Endothelial cell of umbilical vein (primary cell): ENCODE measurements around the gene COL13A1. TPM values are rescaled to one million over a fixed set of nuclear protein-coding genes. Genes with fewer than 3 reads are reported as not detected.

Source experiments
- BruUV-seq: library from RNA; stranded (reverse); fragments of 400-500 nt; replicated peaks from 2 replicates; lab custom pipeline; 2021; lab: Mats Ljungman, UMichigan
- CTCF ChIA-PET: fragments of 300-600, 350-600 bp; sonication (Branson Sonifier 250); formaldehyde crosslinking; loops from one replicate; lab custom pipeline; 2021; ENCODE audit warnings: antibody characterized with exemption, inconsistent platforms; lab: Charles Lee
- POLR2A ChIA-PET: fragments of 300-600, 350-600 bp; sonication (Branson Sonifier 250); formaldehyde crosslinking; loops from one replicate; lab custom pipeline; 2021; ENCODE audit warnings: antibody characterized with exemption, inconsistent platforms; lab: Charles Lee
- DNase-seq: peaks from one replicate; pipeline ENCODE4 v3.0.0-alpha.2; 2011; ENCODE audit warnings: low read depth, low spot score
- FAIRE-seq: peaks from 2 replicates; lab custom pipeline; 2011; peaks lifted over from hg19 to GRCh38; lab: Jason Lieb, UNC
- H2AFZ ChIP-seq: 2 replicates; pipeline ENCODE4 v1.6.0; 2012; ENCODE audit warnings: low read depth, low read length, control low read depth, inconsistent platforms
- H3K27ac ChIP-seq: 2 replicates; pipeline ENCODE4 v1.5.1; 2011; ENCODE audit warnings: low read depth, mild to moderate bottlenecking, control low read depth, low read length, moderate library complexity; ENCODE audit not compliant: insufficient read depth
- H3K27me3 ChIP-seq, 2 experiments: 2 replicates each; pipeline versions ENCODE4 v1.6.0 to v1.6.1; 2011; ENCODE audit warnings: low read length in 2 of 2, mixed read lengths in 1 of 2; ENCODE audit not compliant: control insufficient read depth in 2 of 2, insufficient read depth in 2 of 2
- H3K36me3 ChIP-seq, 2 experiments: 2 replicates in 1 of 2; 3 replicates in 1 of 2; pipeline ENCODE4 v1.5.1; 2011; ENCODE audit warnings: low read length in 2 of 2, mild to moderate bottlenecking in 1 of 2, moderate library complexity in 1 of 2; ENCODE audit not compliant: control insufficient read depth in 2 of 2, insufficient read depth in 2 of 2; ENCODE audit errors: extremely low read depth in 1 of 2
- H3K4me1 ChIP-seq: 3 replicates; pipeline ENCODE4 v1.5.1; 2011; ENCODE audit warnings: mild to moderate bottlenecking, low read length; ENCODE audit not compliant: control insufficient read depth, insufficient read depth; ENCODE audit errors: extremely low read depth
- H3K4me2 ChIP-seq: 2 replicates; pipeline ENCODE4 v1.6.1; 2011; ENCODE audit warnings: low read length, control low read depth, mixed read lengths; ENCODE audit not compliant: insufficient read depth
- H3K4me3 ChIP-seq, 3 experiments: fragments of 200-600 bp in 1 of 3; sonication (generic), shearing (Covaris generic) in 1 of 3; replicated peaks in 1 of 3; 2 replicates each; pipeline ENCODE4 v1.5.1; 2011 to 2016; ENCODE audit warnings: control low read depth in 3 of 3, low read length in 3 of 3, mild to moderate bottlenecking in 2 of 3, inconsistent platforms in 1 of 3, low read depth in 1 of 3, moderate library complexity in 1 of 3; ENCODE audit not compliant: insufficient read depth in 1 of 3
- H3K79me2 ChIP-seq: 2 replicates; pipeline ENCODE4 v1.6.0; 2012; ENCODE audit warnings: low read length, inconsistent platforms; ENCODE audit not compliant: control insufficient read depth, insufficient read depth
- H3K9ac ChIP-seq: replicated peaks from 2 replicates; pipeline ENCODE3; 2011; ENCODE audit warnings: low read length, control low read depth; ENCODE audit not compliant: insufficient read depth; ENCODE audit errors: extremely low read depth
- H3K9me1 ChIP-seq: replicated peaks from 3 replicates; pipeline ENCODE4 v1.6.0; 2011; ENCODE audit warnings: mild to moderate bottlenecking, low read length; ENCODE audit not compliant: control insufficient read depth, insufficient read depth; ENCODE audit errors: extremely low read depth
- H3K9me3 ChIP-seq: replicated peaks from 2 replicates; pipeline ENCODE4 v1.5.1; 2012; ENCODE audit warnings: low read length, inconsistent platforms; ENCODE audit not compliant: control insufficient read depth, insufficient read depth
- H4K20me1 ChIP-seq: replicated peaks from 2 replicates; pipeline ENCODE3; 2011; ENCODE audit warnings: mild to moderate bottlenecking, low read length; ENCODE audit not compliant: control insufficient read depth, insufficient read depth; ENCODE audit errors: extremely low read depth
- EZH2 ChIP-seq: IDR thresholded peaks from 2 replicates; pipeline ENCODE4 v1.6.1; 2012; ENCODE audit warnings: borderline replicate concordance, low read depth, mild to moderate bottlenecking, moderate library complexity, low read length, inconsistent platforms; ENCODE audit not compliant: severe bottlenecking
- GATA2 ChIP-seq: IDR thresholded peaks from 2 replicates; pipeline ENCODE4 v1.7.0; 2011; ENCODE audit warnings: low read depth, mild to moderate bottlenecking, moderate library complexity, mixed read lengths, low read length; ENCODE audit not compliant: insufficient read length, insufficient read depth
- MYC ChIP-seq: IDR thresholded peaks from one replicate; pipeline ENCODE4 v1.6.1; 2011; ENCODE audit warnings: mild to moderate bottlenecking, low read depth, low read length
- dilution Hi-C: fragments of 300-500 bp; cut with MboI; formaldehyde crosslinking; loops from one replicate; pipeline ENCODE4 v1.15.0; 2019; ENCODE audit warnings: low sequenced_read_pairs; ENCODE audit not compliant: extremely low pct_ligation_motif_present
- intact Hi-C: fragments of 100-400 bp; cut with micrococcal nuclease; formaldehyde crosslinking; loops from one replicate; pipeline ENCODE4 v1.10.0; 2022
- polyA plus RNA-seq, 4 experiments: library from polyadenylated mRNA; depleted of rRNA in 3 of 4; stranded (reverse) in 3 of 4; unstranded in 1 of 4; fragments of >200 nt; gene quantifications; 2 replicates each; pipeline versions ENCODE4 v1.2.1 to v1.2.3, GENCODE V29; 2011 to 2012; ENCODE audit warnings: missing spikeins in 1 of 4
- total RNA-seq: library from RNA; stranded (reverse); gene quantifications from 2 replicates; pipeline ENCODE4 v1.2.3, GENCODE V29; 2021
- TF ChIP-seq, protein P1 (sequence below), 2 donors: IDR thresholded peaks; 1 replicate in 1 of 2; 2 replicates in 1 of 2; pipeline ENCODE4 v1.5.1; 2011; ENCODE audit warnings: low read length in 2 of 2, mild to moderate bottlenecking in 2 of 2, moderate library complexity in 2 of 2, control low read depth in 1 of 2, inconsistent platforms in 1 of 2, low read depth in 1 of 2; ENCODE audit not compliant: insufficient read depth in 1 of 2; ENCODE audit errors: extremely low read depth in 1 of 2

Gene COL13A1
- total and polyA plus RNA-seq, 2 donors (not counting 3 experiments of a cell fraction or from before 2014, with no cell fraction given), result 21.4 to 47.5 TPM

DNA sequence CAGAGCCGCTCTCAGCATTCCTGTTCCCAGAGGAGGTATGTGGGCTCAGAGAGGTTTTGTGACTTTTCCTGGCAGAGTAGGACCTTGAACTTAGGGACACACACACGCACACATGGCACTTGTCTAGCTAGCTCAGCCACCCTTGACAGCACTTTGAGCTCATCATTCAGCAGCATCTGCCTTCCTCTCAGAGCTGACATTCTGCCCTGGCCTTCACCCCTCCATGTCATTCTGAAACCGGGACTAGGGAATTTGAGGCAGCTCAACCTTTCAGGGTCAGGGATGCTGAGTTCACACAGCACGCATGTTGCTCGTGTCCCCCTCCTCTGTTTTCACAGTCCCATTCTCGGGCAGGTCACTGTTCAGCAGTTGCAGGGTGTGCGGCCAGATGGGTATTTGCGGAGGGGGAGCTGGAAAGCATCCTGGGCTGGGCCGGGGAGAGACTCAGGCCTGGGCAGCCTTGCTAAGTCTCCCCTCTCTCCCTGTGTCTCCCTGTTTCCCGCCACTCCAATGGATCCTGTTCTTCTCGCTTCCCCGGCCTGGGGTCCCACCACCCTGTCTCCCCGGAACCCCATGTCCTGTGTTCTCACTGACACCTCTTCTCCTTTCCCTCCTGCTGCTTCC, 78.0 kb downstream of the COL13A1 start:
- ChIA-PET POLR2A (no interaction called here), CTCF (interaction anchor here (0.7 to 1.7 kb wide), 4 partner anchors 10 to 79 kb away, joined by 4 to 8 read pairs (median 6); no protein-coding TSS in a partner anchor)
- Histone ChIP-seq H3K27me3 (no peaks in the 10 kb centered on the region), H3K4me3 (no peak overlapping the region), H3K36me3 (no peaks in the 10 kb centered on the region), H3K9me3 (no peaks in the 10 kb centered on the region), H4K20me1 (no peaks in the 10 kb centered on the region), H3K4me2 (no peak overlapping the region), H3K27ac (no peak overlapping the region), H3K9ac (no peak overlapping the region), H3K4me1 (peaks cover 2% of the 10 kb centered on the region), H2AFZ (no peak overlapping the region), H3K79me2 (no peaks in the 10 kb centered on the region), H3K9me1 (no peaks in the 10 kb centered on the region)
- DNase-seq (no peak), FAIRE-seq (no peak)
- dilution Hi-C loops (no loop called here), intact Hi-C loops (no loop called here)
- no TSS peak for BruUV-seq
- TF ChIP-seq GATA2, result no peak

- no peak overlapping the region for H3K4me3 ChIP-seq
- H3K4me1 ChIP-seq, result no peaks in the 10 kb centered on the region
- no peak overlapping the region for H2AFZ ChIP-seq
- ChIA-PET CTCF (interaction anchor here (1.5 kb wide), 1 partner anchor 10 kb away, joined by 7 read pairs; no protein-coding TSS in a partner anchor), POLR2A (no interaction called here)
- intact Hi-C loops, result no loop called here
- no peak overlapping the region for H3K9ac ChIP-seq
- dilution Hi-C loops, result no loop called here
- H3K27me3 ChIP-seq, result no peaks in the 10 kb centered on the region
- H3K9me1 ChIP-seq, result no peaks in the 10 kb centered on the region
- no peak for DNase-seq
- H3K79me2 ChIP-seq, result no peaks in the 10 kb centered on the region
- H3K4me2 ChIP-seq, result no peak overlapping the region
- no peak overlapping the region for H3K27ac ChIP-seq
- BruUV-seq, result no TSS peak
- H3K36me3 ChIP-seq, result no peaks in the 10 kb centered on the region
- TF ChIP-seq, protein P1, sequence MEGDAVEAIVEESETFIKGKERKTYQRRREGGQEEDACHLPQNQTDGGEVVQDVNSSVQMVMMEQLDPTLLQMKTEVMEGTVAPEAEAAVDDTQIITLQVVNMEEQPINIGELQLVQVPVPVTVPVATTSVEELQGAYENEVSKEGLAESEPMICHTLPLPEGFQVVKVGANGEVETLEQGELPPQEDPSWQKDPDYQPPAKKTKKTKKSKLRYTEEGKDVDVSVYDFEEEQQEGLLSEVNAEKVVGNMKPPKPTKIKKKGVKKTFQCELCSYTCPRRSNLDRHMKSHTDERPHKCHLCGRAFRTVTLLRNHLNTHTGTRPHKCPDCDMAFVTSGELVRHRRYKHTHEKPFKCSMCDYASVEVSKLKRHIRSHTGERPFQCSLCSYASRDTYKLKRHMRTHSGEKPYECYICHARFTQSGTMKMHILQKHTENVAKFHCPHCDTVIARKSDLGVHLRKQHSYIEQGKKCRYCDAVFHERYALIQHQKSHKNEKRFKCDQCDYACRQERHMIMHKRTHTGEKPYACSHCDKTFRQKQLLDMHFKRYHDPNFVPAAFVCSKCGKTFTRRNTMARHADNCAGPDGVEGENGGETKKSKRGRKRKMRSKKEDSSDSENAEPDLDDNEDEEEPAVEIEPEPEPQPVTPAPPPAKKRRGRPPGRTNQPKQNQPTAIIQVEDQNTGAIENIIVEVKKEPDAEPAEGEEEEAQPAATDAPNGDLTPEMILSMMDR (IDR thresholded peaks at IDR 0.05; ENCODE audit: extremely low read depth in 1 of 2, insufficient read depth in 1 of 2, low read depth in 1 of 2, low read length in 2 of 2), result no peak
- no peak for TF ChIP-seq MYC
- TF ChIP-seq EZH2, result no peak
- H4K20me1 ChIP-seq, result no peaks in the 10 kb centered on the region
- FAIRE-seq, result no peak
- no peaks in the 10 kb centered on the region for H3K9me3 ChIP-seq
Observed at GRCh38 chr10:69880301-69881081, 78.8 kb downstream of the COL13A1 start.
